Measurements from ENCODE around the gene JMJD4.

GRCh38 chr1:227749916-227750710 lies 15.0 kb upstream of the JMJD4 start:
- no peak for TF ChIP-seq POLR2A (IDR thresholded peaks at IDR 0.05)
- TF ChIP-seq CTCF (IDR thresholded peaks at IDR 0.05): no peak
